Activated naive CD4-positive, alpha-beta T cell treated with anti-CD3 and anti-CD28 coated beads, Interleukin-2, amount 50 U/mL, for 72 hours (primary cell): ENCODE results near the gene PLEKHD1. TPM values are rescaled to one million over a fixed set of nuclear protein-coding genes. Genes with fewer than 3 reads are reported as not detected.

Source experiments
- ATAC-seq, 2 donors: fragments of 150-1000 bp; cut with Tn5 transposase; 2 replicates each; pipeline ENCODE4 v1.10.0; 2021; ENCODE audit warnings: mild to moderate bottlenecking in 2 of 2, moderate library complexity in 2 of 2
- DNase-seq, 2 donors: peaks; one replicate each; pipeline ENCODE4 v3.0.0; 2021 to 2022; ENCODE audit warnings: low spot score in 2 of 2
- H3K27ac Mint-ChIP-seq, 2 donors: one replicate each; pipeline ENCODE4 v1.8.0; 2022; ENCODE audit warnings: mild to moderate bottlenecking in 2 of 2, mixed read lengths in 2 of 2
- H3K36me3 Mint-ChIP-seq, 2 donors: one replicate each; pipeline ENCODE4 v1.8.0; 2022; ENCODE audit warnings: mixed read lengths in 2 of 2
- H3K9me3 Mint-ChIP-seq, 2 donors: one replicate each; pipeline ENCODE4 v1.8.0; 2022; ENCODE audit warnings: mixed read lengths in 2 of 2
- total RNA-seq, 2 donors: library from RNA; stranded (reverse); gene quantifications; one replicate each; pipeline ENCODE4 v1.2.3, GENCODE V29; 2022

Gene PLEKHD1
- total RNA-seq, 2 donors from 2014 or later = 0.05 to 0.12 TPM

GRCh38 chr14:69553252-69553651 lies 68.7 kb downstream of the PLEKHD1 start:
- no peaks in the 10 kb centered on the region for H3K36me3 Mint-ChIP-seq
- ATAC-seq = no peak

GRCh38 chr14:69554500-69554899 lies 70.0 kb downstream of the PLEKHD1 start:
- no peaks in the 10 kb centered on the region for H3K9me3 Mint-ChIP-seq

More at GRCh38 chr14:69553252-69553651, 68.7 kb downstream of the PLEKHD1 start:
- Mint-ChIP-seq H3K27ac (no peak overlapping the region), H3K9me3 (no peaks in the 10 kb centered on the region)
- no peak for DNase-seq

GRCh38 chr14:69558774-69559173 lies 74.2 kb downstream of the PLEKHD1 start:
- Mint-ChIP-seq H3K27ac (no peak overlapping the region), H3K9me3 (no peaks in the 10 kb centered on the region), H3K36me3 (no peaks in the 10 kb centered on the region)
- DNase-seq (no peak), ATAC-seq (no peak)

More at GRCh38 chr14:69554500-69554899, 70.0 kb downstream of the PLEKHD1 start:
- Mint-ChIP-seq H3K36me3 (no peaks in the 10 kb centered on the region), H3K27ac (no peak overlapping the region)
- ATAC-seq (no peak), DNase-seq (no peak)

- Mint-ChIP-seq H3K27ac (no peak overlapping the region), H3K36me3 (no peaks in the 10 kb centered on the region), H3K9me3 (no peaks in the 10 kb centered on the region)
- DNase-seq (no peak), ATAC-seq (no peak)
Measured at GRCh38 chr14:69559581-69560011, 75.1 kb downstream of the PLEKHD1 start.

- no peaks in the 10 kb centered on the region for H3K36me3 Mint-ChIP-seq
- no peaks in the 10 kb centered on the region for H3K9me3 Mint-ChIP-seq
- no peak for ATAC-seq
- no peak overlapping the region for H3K27ac Mint-ChIP-seq
- no peak for DNase-seq
Measured at GRCh38 chr14:69560826-69561225, 76.3 kb downstream of the PLEKHD1 start.

- no peaks in the 10 kb centered on the region for H3K36me3 Mint-ChIP-seq
- no peak overlapping the region for H3K27ac Mint-ChIP-seq
- H3K9me3 Mint-ChIP-seq = no peaks in the 10 kb centered on the region
- DNase-seq (no peak), ATAC-seq (no peak)
Measured at GRCh38 chr14:69561893-69562292, 77.4 kb downstream of the PLEKHD1 start.

- no peaks in the 10 kb centered on the region for H3K36me3 Mint-ChIP-seq
- DNase-seq (no peak), ATAC-seq (no peak)
- no peak overlapping the region for H3K27ac Mint-ChIP-seq
- H3K9me3 Mint-ChIP-seq = no peaks in the 10 kb centered on the region
Measured at GRCh38 chr14:69567563-69567962, 83.0 kb downstream of the PLEKHD1 start.

- Mint-ChIP-seq H3K36me3 (no peaks in the 10 kb centered on the region), H3K27ac (no peak overlapping the region), H3K9me3 (no peaks in the 10 kb centered on the region)
- ATAC-seq (no peak), DNase-seq (no peak)
Measured at GRCh38 chr14:69569859-69570258, 85.3 kb downstream of the PLEKHD1 start.

- H3K27ac Mint-ChIP-seq = no peak overlapping the region
- DNase-seq (no peak), ATAC-seq (no peak)
- H3K9me3 Mint-ChIP-seq = no peaks in the 10 kb centered on the region
- no peaks in the 10 kb centered on the region for H3K36me3 Mint-ChIP-seq
Measured at GRCh38 chr14:69570836-69571330, 86.4 kb downstream of the PLEKHD1 start.

- Mint-ChIP-seq H3K9me3 (no peaks in the 10 kb centered on the region), H3K27ac (no peak overlapping the region), H3K36me3 (no peaks in the 10 kb centered on the region)
- DNase-seq (peak in 1 of 2 donors; percentile 6), ATAC-seq (no peak)
Measured at GRCh38 chr14:69571449-69572029, 87.0 kb downstream of the PLEKHD1 start.

- peak in 1 of 2 donors; percentile 46 for ATAC-seq
- DNase-seq = peak in 1 of 2 donors; percentile 21
- no peak overlapping the region for H3K27ac Mint-ChIP-seq
- H3K36me3 Mint-ChIP-seq = no peaks in the 10 kb centered on the region
- H3K9me3 Mint-ChIP-seq = no peaks in the 10 kb centered on the region
Measured at GRCh38 chr14:69572030-69572840, 87.7 kb downstream of the PLEKHD1 start.

- no peak overlapping the region for H3K27ac Mint-ChIP-seq
- H3K9me3 Mint-ChIP-seq = no peaks in the 10 kb centered on the region
Measured at GRCh38 chr14:69572841-69573135, 88.3 kb downstream of the PLEKHD1 start.

GRCh38 chr14:69573205-69573830 lies 88.8 kb downstream of the PLEKHD1 start:
- DNase-seq = peak in 1 of 2 donors; percentile 4
- no peaks in the 10 kb centered on the region for H3K36me3 Mint-ChIP-seq
- H3K27ac Mint-ChIP-seq = no peak overlapping the region
- H3K9me3 Mint-ChIP-seq = no peaks in the 10 kb centered on the region
- ATAC-seq = no peak

More at GRCh38 chr14:69572841-69573135, 88.3 kb downstream of the PLEKHD1 start:
- DNase-seq (no peak), ATAC-seq (no peak)
- H3K36me3 Mint-ChIP-seq = no peaks in the 10 kb centered on the region

GRCh38 chr14:69573831-69574262 lies 89.3 kb downstream of the PLEKHD1 start:
- H3K9me3 Mint-ChIP-seq = no peaks in the 10 kb centered on the region
- H3K27ac Mint-ChIP-seq = no peak overlapping the region
- DNase-seq = peak in 1 of 2 donors; percentile 11
- ATAC-seq = no peak
- no peaks in the 10 kb centered on the region for H3K36me3 Mint-ChIP-seq

GRCh38 chr14:69574263-69574953 lies 89.9 kb downstream of the PLEKHD1 start, which contains the start of gene CCDC177:
Gene CCDC177 (minus strand): TSS chr14:69574871. CDS start chr14:69573622, 1,249 bp downstream.
- ATAC-seq (peak; percentile 75 to 81), DNase-seq (peak in 1 of 2 donors; percentile 82)
- no peaks in the 10 kb centered on the region for H3K9me3 Mint-ChIP-seq

GRCh38 chr14:69574954-69575295 lies 90.4 kb downstream of the PLEKHD1 start:
- no peaks in the 10 kb centered on the region for H3K9me3 Mint-ChIP-seq

More at GRCh38 chr14:69574263-69574953, 89.9 kb downstream of the PLEKHD1 start, which contains the start of gene CCDC177:
- Mint-ChIP-seq H3K36me3 (no peaks in the 10 kb centered on the region), H3K27ac (no peak within 1 kb of the TSS)

GRCh38 chr14:69579476-69579875 lies 94.9 kb downstream of the PLEKHD1 start:
- H3K36me3 Mint-ChIP-seq = no peaks in the 10 kb centered on the region
- ATAC-seq (no peak), DNase-seq (no peak)
- H3K9me3 Mint-ChIP-seq = no peaks in the 10 kb centered on the region
- H3K27ac Mint-ChIP-seq = no peak overlapping the region

More at GRCh38 chr14:69574954-69575295, 90.4 kb downstream of the PLEKHD1 start:
- H3K27ac Mint-ChIP-seq = no peak overlapping the region
- ATAC-seq (no peak), DNase-seq (no peak)
- H3K36me3 Mint-ChIP-seq = no peaks in the 10 kb centered on the region
